GM03348 (cell line): ENCODE measurements around the gene TBX22.
"Not testable (repeated sequence)": the region's sequence is repeated elsewhere in the genome, so short reads cannot be mapped to it uniquely, and the experiment has no call there.

ENCODE experiments used
- DNase-seq: peaks from one replicate; pipeline ENCODE4 v3.0.0; 2012; ENCODE audit warnings: low spot score

TBX22 gene

GRCh38 chrX:80014141-80014940, at the start of gene TBX22:
Gene TBX22 (plus strand): TSS chrX:80014753. CDS start chrX:80022270, 7,517 bp downstream.
- DNase-seq: no peak

- no peak for DNase-seq
Measured at GRCh38 chrX:79975605-79976004, 38.9 kb upstream of the TBX22 start.

- DNase-seq: no peak
Measured at GRCh38 chrX:80004458-80004857, 10.1 kb upstream of the TBX22 start.

- DNase-seq: no peak
Measured at GRCh38 chrX:80011522-80011921, 3.0 kb upstream of the TBX22 start.

- no peak for DNase-seq
Measured at GRCh38 chrX:80016182-80016581, 1.6 kb downstream of the TBX22 start.

GRCh38 chrX:80021621-80022020, 7.1 kb downstream of the TBX22 start:
- DNase-seq: no peak

GRCh38 chrX:80022363-80023031, 7.9 kb downstream of the TBX22 start:
- no peak for DNase-seq

GRCh38 chrX:80026116-80026515, 11.6 kb downstream of the TBX22 start:
- DNase-seq: no peak

GRCh38 chrX:80066156-80066555, 51.6 kb downstream of the TBX22 start:
- DNase-seq: not testable (repeated sequence)

GRCh38 chrX:80075625-80076024, 61.1 kb downstream of the TBX22 start:
- DNase-seq: not testable (repeated sequence)
